Measurements from ENCODE around the gene HLA-A. TPM values are rescaled to one million over a fixed set of nuclear protein-coding genes. Genes with fewer than 3 reads are reported as not detected.

The HLA-A gene
- total and polyA plus RNA-seq, 9 of the 15 experiments (the other 6 are each of a cell fraction or from before 2014, with no cell fraction given) = 0.46 to 3.3 TPM; not detected in 7

- peak; percentile 67; the same call in 1 of the 2 replicates for TF ChIP-seq REST (IDR thresholded peaks at IDR 0.05; ENCODE audit: borderline replicate concordance)
- no peak for TF ChIP-seq REST (CRISPR knock-in tag; IDR thresholded peaks at IDR 0.05; ENCODE audit: low read depth)
- no peak for TF ChIP-seq GTF2B (IDR thresholded peaks at IDR 0.05; ENCODE audit: extremely low read depth, insufficient read length)
- TF ChIP-seq TCF15 (CRISPR knock-in tag; IDR thresholded peaks at IDR 0.05) = no peak
- TF ChIP-seq ZNF232 (CRISPR knock-in tag; IDR thresholded peaks at IDR 0.05) = no peak
- TF ChIP-seq MEF2D (tag; conservative IDR thresholded peaks at IDR 0.05; ENCODE audit: low read depth) = no peak
- peak; percentile 43; the same call in 1 of the 2 replicates for TF ChIP-seq ARID2 (IDR thresholded peaks at IDR 0.05)
- TF ChIP-seq NELFE (IDR thresholded peaks at IDR 0.05; ENCODE audit: insufficient read depth, insufficient read length) = no peak
- no peak for TF ChIP-seq ZFX (CRISPR knock-in tag; IDR thresholded peaks at IDR 0.05)
- TF ChIP-seq HOXB6 (CRISPR knock-in tag; IDR thresholded peaks at IDR 0.05; ENCODE audit: borderline replicate concordance) = no peak
- no peak for TF ChIP-seq SIN3A (IDR thresholded peaks at IDR 0.05; ENCODE audit: borderline replicate concordance in 2 of 2, control insufficient read depth in 1 of 2, low read depth in 2 of 2, low read length in 2 of 2)
- TF ChIP-seq DDX20 (tag; IDR thresholded peaks at IDR 0.05; ENCODE audit: low read depth) = no peak
- TF ChIP-seq NFE2 (IDR thresholded peaks at IDR 0.05; ENCODE audit: low read depth) = no peak
- TF ChIP-seq ZNF23 (CRISPR knock-in tag; IDR thresholded peaks at IDR 0.05) = no peak
- TF ChIP-seq PRDM10 (IDR thresholded peaks at IDR 0.05; ENCODE audit: partially characterized antibody) = no peak
- TF ChIP-seq TAF1 (IDR thresholded peaks at IDR 0.05; ENCODE audit: control insufficient read depth, extremely low read depth, insufficient read depth, low read length, severe bottlenecking) = no peak
Observed at GRCh38 chr6:29917857-29918256, 24.5 kb upstream of the HLA-A start (continued).
